ENCODE measurements around the gene EEF1AKMT3. TPM values are rescaled to one million over a fixed set of nuclear protein-coding genes. Genes with fewer than 3 reads are reported as not detected.

EEF1AKMT3 gene
- total and polyA plus RNA-seq, 4 donors, result 1.5 to 6.4 (median 2.1) TPM

DNA sequence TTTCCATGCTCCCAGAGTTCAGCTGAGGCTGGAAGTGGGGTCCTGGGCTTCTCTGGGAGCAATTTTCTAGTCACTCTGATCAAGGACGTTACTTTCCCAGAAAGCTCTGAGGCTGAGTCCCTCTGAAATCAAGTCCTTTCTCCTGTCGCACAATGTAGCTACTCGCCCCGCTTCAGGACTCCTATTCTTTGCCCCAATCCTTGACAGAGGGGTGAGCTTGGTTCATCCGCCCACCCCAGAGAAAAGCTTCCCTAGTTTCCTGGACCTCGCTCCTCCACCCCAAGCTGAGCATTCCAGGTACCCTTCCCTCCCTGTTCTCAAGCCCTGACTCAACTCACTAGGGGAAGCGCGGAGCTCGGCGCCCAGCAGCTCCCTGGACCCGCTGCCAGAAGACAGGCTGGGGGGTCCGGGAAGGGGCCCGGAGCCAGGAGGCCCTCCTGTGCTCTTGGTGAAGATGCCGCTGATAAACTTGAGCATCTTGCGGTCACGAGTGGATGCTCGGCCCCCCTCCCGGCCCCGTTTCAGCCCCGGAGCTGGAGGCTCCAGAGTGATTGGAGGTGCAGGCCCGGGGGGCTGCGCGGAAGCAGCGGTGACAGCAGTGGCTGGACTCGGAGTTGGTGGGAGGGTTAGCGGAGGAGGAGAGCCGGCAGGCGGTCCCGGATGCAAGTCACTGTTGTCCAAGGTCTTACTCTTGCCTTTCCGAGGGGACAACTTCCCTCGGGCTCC is 35.5 kb upstream of the EEF1AKMT3 start:
- Histone ChIP-seq H3K9ac (ENCODE audit: low read depth in 1 of 2, low read length in 2 of 2) (no peak overlapping the region), H3K36me3 (ENCODE audit: control insufficient read depth in 4 of 4, insufficient read depth in 3 of 4, low read depth in 1 of 4, low read length in 3 of 4) (no peaks in the 10 kb centered on the region), H3K4me3 (ENCODE audit: low read depth in 1 of 3, low read length in 3 of 3) (peak overlapping the region in 1 of 3 donors; percentile 24), H3K27me3 (ENCODE audit: control insufficient read depth in 4 of 4, insufficient read depth in 4 of 4, low read length in 3 of 4) (peaks cover 0 to 10% (median 4%) of the 10 kb centered on the region in 4 donors), H3K4me1 (ENCODE audit: control insufficient read depth in 4 of 4, insufficient read depth in 4 of 4, low read length in 3 of 4) (peaks cover 3 to 22% (median 15%) of the 10 kb centered on the region in 4 donors), H3K9me3 (ENCODE audit: control insufficient read depth in 4 of 4, low read length in 3 of 4) (no peaks in the 10 kb centered on the region), H3K27ac (ENCODE audit: low read depth in 1 of 2, low read length in 2 of 2) (no peak overlapping the region)
- WGBS, result 26% methylated on average over 31 of the region's 31 CpGs
- no peak for DNase-seq (ENCODE audit: low spot score)
- TF ChIP-seq, protein P1, sequence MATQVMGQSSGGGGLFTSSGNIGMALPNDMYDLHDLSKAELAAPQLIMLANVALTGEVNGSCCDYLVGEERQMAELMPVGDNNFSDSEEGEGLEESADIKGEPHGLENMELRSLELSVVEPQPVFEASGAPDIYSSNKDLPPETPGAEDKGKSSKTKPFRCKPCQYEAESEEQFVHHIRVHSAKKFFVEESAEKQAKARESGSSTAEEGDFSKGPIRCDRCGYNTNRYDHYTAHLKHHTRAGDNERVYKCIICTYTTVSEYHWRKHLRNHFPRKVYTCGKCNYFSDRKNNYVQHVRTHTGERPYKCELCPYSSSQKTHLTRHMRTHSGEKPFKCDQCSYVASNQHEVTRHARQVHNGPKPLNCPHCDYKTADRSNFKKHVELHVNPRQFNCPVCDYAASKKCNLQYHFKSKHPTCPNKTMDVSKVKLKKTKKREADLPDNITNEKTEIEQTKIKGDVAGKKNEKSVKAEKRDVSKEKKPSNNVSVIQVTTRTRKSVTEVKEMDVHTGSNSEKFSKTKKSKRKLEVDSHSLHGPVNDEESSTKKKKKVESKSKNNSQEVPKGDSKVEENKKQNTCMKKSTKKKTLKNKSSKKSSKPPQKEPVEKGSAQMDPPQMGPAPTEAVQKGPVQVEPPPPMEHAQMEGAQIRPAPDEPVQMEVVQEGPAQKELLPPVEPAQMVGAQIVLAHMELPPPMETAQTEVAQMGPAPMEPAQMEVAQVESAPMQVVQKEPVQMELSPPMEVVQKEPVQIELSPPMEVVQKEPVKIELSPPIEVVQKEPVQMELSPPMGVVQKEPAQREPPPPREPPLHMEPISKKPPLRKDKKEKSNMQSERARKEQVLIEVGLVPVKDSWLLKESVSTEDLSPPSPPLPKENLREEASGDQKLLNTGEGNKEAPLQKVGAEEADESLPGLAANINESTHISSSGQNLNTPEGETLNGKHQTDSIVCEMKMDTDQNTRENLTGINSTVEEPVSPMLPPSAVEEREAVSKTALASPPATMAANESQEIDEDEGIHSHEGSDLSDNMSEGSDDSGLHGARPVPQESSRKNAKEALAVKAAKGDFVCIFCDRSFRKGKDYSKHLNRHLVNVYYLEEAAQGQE (IDR thresholded peaks at IDR 0.05), result no peak
- TF ChIP-seq RAD21 (IDR thresholded peaks at IDR 0.05) (no peak), SP1 (IDR thresholded peaks at IDR 0.05) (no peak), YY1 (IDR thresholded peaks at IDR 0.05) (no peak), FOXA1 (IDR thresholded peaks at IDR 0.05) (no peak), HNF4G (IDR thresholded peaks at IDR 0.05) (no peak), TAF1 (conservative IDR thresholded peaks at IDR 0.05) (no peak), NR2F2 (IDR thresholded peaks at IDR 0.05) (no peak), EGR1 (IDR thresholded peaks at IDR 0.05; ENCODE audit: low read depth in 2 of 2) (no peak), HNF4A (conservative IDR thresholded peaks at IDR 0.05) (no peak), GABPA (IDR thresholded peaks at IDR 0.05 in 1 of 2, conservative IDR thresholded peaks at IDR 0.05 in 1 of 2) (no peak), JUND (IDR thresholded peaks at IDR 0.05) (no peak)
- TF ChIP-seq, protein P2, sequence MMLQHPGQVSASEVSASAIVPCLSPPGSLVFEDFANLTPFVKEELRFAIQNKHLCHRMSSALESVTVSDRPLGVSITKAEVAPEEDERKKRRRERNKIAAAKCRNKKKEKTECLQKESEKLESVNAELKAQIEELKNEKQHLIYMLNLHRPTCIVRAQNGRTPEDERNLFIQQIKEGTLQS (IDR thresholded peaks at IDR 0.05), result no peak
- TF ChIP-seq, protein P3, sequence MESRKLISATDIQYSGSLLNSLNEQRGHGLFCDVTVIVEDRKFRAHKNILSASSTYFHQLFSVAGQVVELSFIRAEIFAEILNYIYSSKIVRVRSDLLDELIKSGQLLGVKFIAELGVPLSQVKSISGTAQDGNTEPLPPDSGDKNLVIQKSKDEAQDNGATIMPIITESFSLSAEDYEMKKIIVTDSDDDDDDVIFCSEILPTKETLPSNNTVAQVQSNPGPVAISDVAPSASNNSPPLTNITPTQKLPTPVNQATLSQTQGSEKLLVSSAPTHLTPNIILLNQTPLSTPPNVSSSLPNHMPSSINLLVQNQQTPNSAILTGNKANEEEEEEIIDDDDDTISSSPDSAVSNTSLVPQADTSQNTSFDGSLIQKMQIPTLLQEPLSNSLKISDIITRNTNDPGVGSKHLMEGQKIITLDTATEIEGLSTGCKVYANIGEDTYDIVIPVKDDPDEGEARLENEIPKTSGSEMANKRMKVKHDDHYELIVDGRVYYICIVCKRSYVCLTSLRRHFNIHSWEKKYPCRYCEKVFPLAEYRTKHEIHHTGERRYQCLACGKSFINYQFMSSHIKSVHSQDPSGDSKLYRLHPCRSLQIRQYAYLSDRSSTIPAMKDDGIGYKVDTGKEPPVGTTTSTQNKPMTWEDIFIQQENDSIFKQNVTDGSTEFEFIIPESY (IDR thresholded peaks at IDR 0.05), result no peak
- TF ChIP-seq, protein P4, sequence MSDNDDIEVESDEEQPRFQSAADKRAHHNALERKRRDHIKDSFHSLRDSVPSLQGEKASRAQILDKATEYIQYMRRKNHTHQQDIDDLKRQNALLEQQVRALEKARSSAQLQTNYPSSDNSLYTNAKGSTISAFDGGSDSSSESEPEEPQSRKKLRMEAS (IDR thresholded peaks at IDR 0.05), result no peak

Measured in liver (tissue), 9 donors.